ENCODE results near the gene KRT4. TPM values are rescaled to one million over a fixed set of nuclear protein-coding genes. Genes with fewer than 3 reads are reported as not detected.

The KRT4 gene
- total RNA-seq, 1 experiment from 2014 or later = not detected

- no TSS peak for BruUV-seq (replicated peaks)
- no peaks in the 10 kb centered on the region for H3K79me2 ChIP-seq (ENCODE audit: insufficient read depth, low read length)
- no peaks in the 10 kb centered on the region for H3K4me1 ChIP-seq (ENCODE audit: control insufficient read depth in 1 of 2, insufficient read depth in 2 of 2, low read length in 2 of 2)
- RAD21 ChIA-PET (ENCODE audit: low non-redundant PET in 1 of 2, low total read pairs in 2 of 2, uncharacterized antibody in 2 of 2, unreplicated experiment in 2 of 2) = no interaction called here
- ATAC-seq = no peak
- intact Hi-C loops (cut with micrococcal nuclease) = no loop called here
- TF ChIP-seq POLR2A (IDR thresholded peaks at IDR 0.05; ENCODE audit: borderline replicate concordance, extremely low read depth, insufficient read depth, insufficient read length) (no peak), ZNF274 (IDR thresholded peaks at IDR 0.05; ENCODE audit: low read depth, low read length) (no peak), CBX3 (IDR thresholded peaks at IDR 0.05; ENCODE audit: low read depth) (no peak), MAX (IDR thresholded peaks at IDR 0.05) (no peak), EZH2 (IDR thresholded peaks at IDR 0.05) (no peak), YY1 (IDR thresholded peaks at IDR 0.05; ENCODE audit: extremely low read depth, insufficient replicate concordance, low read depth, low read length) (no peak), EGR1 (IDR thresholded peaks at IDR 0.05; ENCODE audit: low read depth) (no peak), FOSL1 (IDR thresholded peaks at IDR 0.05; ENCODE audit: low read depth) (no peak), SIN3A (IDR thresholded peaks at IDR 0.05; ENCODE audit: low read depth) (no peak), JUND (IDR thresholded peaks at IDR 0.05) (no peak), SP1 (IDR thresholded peaks at IDR 0.05; ENCODE audit: low read depth) (no peak), RAD21 (IDR thresholded peaks at IDR 0.05; ENCODE audit: low read depth) (no peak), ZFX (IDR thresholded peaks at IDR 0.05) (no peak), SRF (IDR thresholded peaks at IDR 0.05; ENCODE audit: low read depth) (no peak), TCF7L2 (IDR thresholded peaks at IDR 0.05; ENCODE audit: borderline replicate concordance, extremely low read depth, insufficient read depth, insufficient read length) (no peak), EZH2phosphoT487 (IDR thresholded peaks at IDR 0.05; ENCODE audit: borderline replicate concordance) (no peak), REST (IDR thresholded peaks at IDR 0.05; ENCODE audit: low read depth) (no peak), POLR2AphosphoS5 (IDR thresholded peaks at IDR 0.05; ENCODE audit: low read depth, low read length) (no peak), ELF1 (IDR thresholded peaks at IDR 0.05; ENCODE audit: borderline replicate concordance, low read depth) (no peak)
- TF ChIP-seq, protein P1, sequence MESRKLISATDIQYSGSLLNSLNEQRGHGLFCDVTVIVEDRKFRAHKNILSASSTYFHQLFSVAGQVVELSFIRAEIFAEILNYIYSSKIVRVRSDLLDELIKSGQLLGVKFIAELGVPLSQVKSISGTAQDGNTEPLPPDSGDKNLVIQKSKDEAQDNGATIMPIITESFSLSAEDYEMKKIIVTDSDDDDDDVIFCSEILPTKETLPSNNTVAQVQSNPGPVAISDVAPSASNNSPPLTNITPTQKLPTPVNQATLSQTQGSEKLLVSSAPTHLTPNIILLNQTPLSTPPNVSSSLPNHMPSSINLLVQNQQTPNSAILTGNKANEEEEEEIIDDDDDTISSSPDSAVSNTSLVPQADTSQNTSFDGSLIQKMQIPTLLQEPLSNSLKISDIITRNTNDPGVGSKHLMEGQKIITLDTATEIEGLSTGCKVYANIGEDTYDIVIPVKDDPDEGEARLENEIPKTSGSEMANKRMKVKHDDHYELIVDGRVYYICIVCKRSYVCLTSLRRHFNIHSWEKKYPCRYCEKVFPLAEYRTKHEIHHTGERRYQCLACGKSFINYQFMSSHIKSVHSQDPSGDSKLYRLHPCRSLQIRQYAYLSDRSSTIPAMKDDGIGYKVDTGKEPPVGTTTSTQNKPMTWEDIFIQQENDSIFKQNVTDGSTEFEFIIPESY (IDR thresholded peaks at IDR 0.05; ENCODE audit: extremely low read depth, insufficient replicate concordance, low read length) = no peak
- H4K20me1 ChIP-seq (ENCODE audit: insufficient read depth) = no peaks in the 10 kb centered on the region
- peaks cover 35% of the 10 kb centered on the region for H3K27me3 ChIP-seq (ENCODE audit: insufficient read depth, low read length)
- no peak overlapping the region for H3K4me3 ChIP-seq (replicated peaks in 1 of 2; ENCODE audit: low read depth in 1 of 2, low read length in 2 of 2)
- no peak overlapping the region for H3K4me2 ChIP-seq (ENCODE audit: low read length)
- H3K9ac ChIP-seq (ENCODE audit: low read length) = no peak overlapping the region
- H3K36me3 ChIP-seq (ENCODE audit: control insufficient read depth in 1 of 2, insufficient read depth in 2 of 2, low read length in 2 of 2) = no peaks in the 10 kb centered on the region
- POLR2A ChIA-PET = no interaction called here
- H2AFZ ChIP-seq (ENCODE audit: low read depth, low read length, poor library complexity, severe bottlenecking) = no peak overlapping the region
- no peaks in the 10 kb centered on the region for H3K9me3 ChIP-seq (ENCODE audit: control insufficient read depth in 1 of 2, insufficient read depth in 1 of 2, low read depth in 1 of 2, low read length in 2 of 2)
- CTCF ChIA-PET = no interaction called here
- DNase-seq (ENCODE audit: low read depth, low spot score) = no peak
- no peaks in the 10 kb centered on the region for H3K9me2 ChIP-seq (ENCODE audit: insufficient read depth)
- no peak overlapping the region for H3K27ac ChIP-seq (ENCODE audit: low read depth, low read length)
Observed at GRCh38 chr12:52781399-52782082, 32.4 kb downstream of the KRT4 start.
